NB4 (cell line): ENCODE data around the gene NUDC.
"Not testable (repeated sequence)": the region's sequence is repeated elsewhere in the genome, so short reads cannot be mapped to it uniquely, and the experiment has no call there.

ENCODE experiments used
- DNase-seq: peaks from one replicate; pipeline ENCODE4 v3.0.0; 2010; ENCODE audit warnings: low read depth
- H3K4me3 ChIP-seq: one replicate; pipeline ENCODE4 v1.5.1; 2011; ENCODE audit warnings: mild to moderate bottlenecking, low read depth, low read length, moderate library complexity
- MYC ChIP-seq: IDR thresholded peaks from 2 replicates; pipeline ENCODE4 v1.6.1; 2011; ENCODE audit warnings: low read depth, low read length
- POLR2A ChIP-seq: IDR thresholded peaks from 2 replicates; pipeline ENCODE4 v1.6.1; 2011; ENCODE audit warnings: mild to moderate bottlenecking; ENCODE audit not compliant: insufficient read length; ENCODE audit errors: extremely low read depth
- TF ChIP-seq, protein P1 (sequence below): IDR thresholded peaks from 2 replicates; pipeline ENCODE4 v1.6.1; 2011; ENCODE audit warnings: low read depth, low read length
- TF ChIP-seq, protein P2 (sequence below): IDR thresholded peaks from one replicate; pipeline ENCODE4 v1.5.1; 2012; ENCODE audit warnings: low read depth, low read length

The NUDC gene

DNA sequence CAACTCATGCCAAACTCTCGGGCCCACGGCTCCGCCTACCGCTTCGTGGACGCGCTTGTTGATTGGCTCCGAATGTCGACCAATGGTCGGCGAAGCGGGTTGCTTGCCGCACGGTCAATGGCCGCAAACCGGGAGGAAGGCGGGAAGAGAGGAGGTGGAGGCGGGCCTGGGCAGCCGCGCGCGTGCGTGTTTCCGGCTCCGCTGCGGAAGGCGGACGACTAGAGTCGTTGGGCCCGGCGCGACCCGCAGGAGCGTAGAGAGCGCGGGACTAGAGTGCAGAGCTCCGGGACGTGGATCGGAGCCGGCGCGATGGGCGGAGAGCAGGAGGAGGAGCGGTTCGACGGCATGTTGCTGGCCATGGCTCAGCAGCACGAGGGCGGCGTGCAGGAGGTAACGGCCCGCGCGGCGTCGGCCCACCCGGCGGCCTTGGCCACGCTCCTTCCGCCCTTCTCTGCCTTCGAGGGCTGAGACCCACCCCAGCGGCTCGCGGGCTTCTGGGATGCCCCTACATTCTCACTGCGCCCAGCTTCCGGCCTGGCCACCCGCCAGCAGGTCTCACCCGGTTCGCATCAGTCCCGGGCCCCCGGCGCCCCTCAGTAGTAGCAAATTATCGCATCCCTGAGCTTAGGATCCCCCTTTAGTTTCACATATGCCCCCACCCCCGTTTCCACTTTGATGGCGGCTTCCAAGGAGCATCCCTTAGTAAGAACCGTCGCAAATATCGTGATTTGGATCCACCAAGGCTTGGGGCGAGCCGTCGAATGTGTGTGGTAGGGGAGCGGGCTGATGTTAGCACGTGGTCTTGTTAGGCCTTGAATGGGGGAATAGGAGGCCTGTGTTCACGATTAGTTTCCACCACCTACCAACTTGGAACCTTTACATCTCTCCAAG is at the start of gene NUDC:
NUDC (plus strand) TSS at position 204 of the 891 bp plus-strand sequence; CDS start at position 310, 106 bp downstream.
- peak; percentile 97 for DNase-seq
- peak within 1 kb of the TSS; percentile 79 for H3K4me3 ChIP-seq
- TF ChIP-seq, protein P1, sequence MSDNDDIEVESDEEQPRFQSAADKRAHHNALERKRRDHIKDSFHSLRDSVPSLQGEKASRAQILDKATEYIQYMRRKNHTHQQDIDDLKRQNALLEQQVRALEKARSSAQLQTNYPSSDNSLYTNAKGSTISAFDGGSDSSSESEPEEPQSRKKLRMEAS, result peak; percentile 87
- TF ChIP-seq POLR2A, result peak; percentile 78
- TF ChIP-seq MYC, result peak; percentile 70
- TF ChIP-seq, protein P2, sequence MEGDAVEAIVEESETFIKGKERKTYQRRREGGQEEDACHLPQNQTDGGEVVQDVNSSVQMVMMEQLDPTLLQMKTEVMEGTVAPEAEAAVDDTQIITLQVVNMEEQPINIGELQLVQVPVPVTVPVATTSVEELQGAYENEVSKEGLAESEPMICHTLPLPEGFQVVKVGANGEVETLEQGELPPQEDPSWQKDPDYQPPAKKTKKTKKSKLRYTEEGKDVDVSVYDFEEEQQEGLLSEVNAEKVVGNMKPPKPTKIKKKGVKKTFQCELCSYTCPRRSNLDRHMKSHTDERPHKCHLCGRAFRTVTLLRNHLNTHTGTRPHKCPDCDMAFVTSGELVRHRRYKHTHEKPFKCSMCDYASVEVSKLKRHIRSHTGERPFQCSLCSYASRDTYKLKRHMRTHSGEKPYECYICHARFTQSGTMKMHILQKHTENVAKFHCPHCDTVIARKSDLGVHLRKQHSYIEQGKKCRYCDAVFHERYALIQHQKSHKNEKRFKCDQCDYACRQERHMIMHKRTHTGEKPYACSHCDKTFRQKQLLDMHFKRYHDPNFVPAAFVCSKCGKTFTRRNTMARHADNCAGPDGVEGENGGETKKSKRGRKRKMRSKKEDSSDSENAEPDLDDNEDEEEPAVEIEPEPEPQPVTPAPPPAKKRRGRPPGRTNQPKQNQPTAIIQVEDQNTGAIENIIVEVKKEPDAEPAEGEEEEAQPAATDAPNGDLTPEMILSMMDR, result no peak

GRCh38 chr1:26873097-26873496 is 48.4 kb upstream of the NUDC start:
- H3K4me3 ChIP-seq, DNase-seq: not testable (repeated sequence)

- no peak for DNase-seq
- TF ChIP-seq, protein P2, result no peak
- TF ChIP-seq MYC, result no peak
- TF ChIP-seq POLR2A, result no peak
- H3K4me3 ChIP-seq, result no peak overlapping the region
Measured at GRCh38 chr1:26874896-26875295, 46.6 kb upstream of the NUDC start.

- TF ChIP-seq MYC, result no peak
- TF ChIP-seq, protein P1, result no peak
- TF ChIP-seq, protein P2, result no peak
- no peak for TF ChIP-seq POLR2A
- no peak for DNase-seq
- H3K4me3 ChIP-seq, result no peak overlapping the region
Measured at GRCh38 chr1:26877326-26877725, 44.2 kb upstream of the NUDC start.

GRCh38 chr1:26879793-26880192 is 41.8 kb upstream of the NUDC start:
- no peak for TF ChIP-seq POLR2A
- TF ChIP-seq, protein P2, result no peak
- TF ChIP-seq, protein P1, result no peak
- no peak for TF ChIP-seq MYC

DNA sequence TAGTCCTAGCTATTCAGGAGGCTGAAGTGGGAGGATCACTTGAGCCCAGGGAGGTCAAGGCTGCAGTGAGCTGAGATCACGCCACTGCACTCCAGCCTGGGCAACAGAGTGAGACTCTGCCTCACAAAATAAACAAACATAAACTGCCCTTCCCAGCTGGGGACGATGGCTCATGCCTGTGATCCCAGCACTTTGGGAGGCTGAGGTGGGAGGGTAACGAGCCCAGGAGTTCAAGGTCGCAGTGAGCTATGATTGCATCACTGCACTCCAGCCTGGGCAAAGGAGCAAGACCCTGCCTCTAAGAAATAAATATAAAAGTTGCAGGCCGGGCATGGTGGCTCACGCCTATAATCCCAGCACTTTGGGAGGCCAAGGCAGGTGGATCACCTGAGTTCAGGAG is 39.9 kb upstream of the NUDC start:
- DNase-seq, H3K4me3 ChIP-seq: not testable (repeated sequence)

More at GRCh38 chr1:26879793-26880192, 41.8 kb upstream of the NUDC start:
- H3K4me3 ChIP-seq, result no peak overlapping the region
- no peak for DNase-seq
